Epidermal melanocyte (primary cell): ENCODE measurements around the gene PPDPF.
"Not testable (repeated sequence)": the region's sequence is repeated elsewhere in the genome, so short reads cannot be mapped to it uniquely, and the experiment has no call there.

Source experiments
- DNase-seq: peaks from one replicate; pipeline ENCODE4 v3.0.0; 2011; ENCODE audit warnings: low spot score; ENCODE audit not compliant: insufficient read length

Gene PPDPF

DNA sequence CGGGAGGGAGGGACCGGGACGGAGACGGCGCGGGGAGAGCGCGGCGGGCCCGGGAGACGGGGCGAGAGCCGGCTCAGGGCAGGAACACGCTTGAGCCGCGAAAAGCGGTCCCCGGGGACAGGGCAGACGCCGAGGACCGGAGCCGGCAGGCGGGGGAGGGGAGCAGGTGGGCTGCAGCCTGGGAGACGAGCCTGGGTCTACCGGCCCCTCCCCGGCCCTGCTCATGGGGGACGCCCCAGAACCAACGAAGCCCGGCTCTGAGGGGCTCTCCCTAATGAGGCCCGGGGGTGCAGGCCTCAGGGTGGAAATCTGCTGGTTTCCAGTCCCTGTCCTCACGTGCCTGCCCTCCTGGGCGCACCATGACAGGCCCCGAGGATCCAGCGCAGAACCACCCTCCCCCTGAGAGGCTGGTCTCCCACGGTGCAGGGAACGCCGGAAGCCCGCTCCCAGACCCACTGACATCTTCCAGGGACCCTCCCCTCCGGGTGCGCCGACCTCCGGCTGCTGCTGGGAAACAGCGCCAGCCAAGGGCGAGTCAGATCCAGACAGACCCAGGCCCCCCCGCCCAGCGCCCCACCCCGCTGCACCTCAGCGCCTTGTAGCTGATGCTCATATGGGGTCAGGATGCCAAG lies 21.1 kb upstream of the PPDPF start:
- peak; percentile 12 for DNase-seq

DNA sequence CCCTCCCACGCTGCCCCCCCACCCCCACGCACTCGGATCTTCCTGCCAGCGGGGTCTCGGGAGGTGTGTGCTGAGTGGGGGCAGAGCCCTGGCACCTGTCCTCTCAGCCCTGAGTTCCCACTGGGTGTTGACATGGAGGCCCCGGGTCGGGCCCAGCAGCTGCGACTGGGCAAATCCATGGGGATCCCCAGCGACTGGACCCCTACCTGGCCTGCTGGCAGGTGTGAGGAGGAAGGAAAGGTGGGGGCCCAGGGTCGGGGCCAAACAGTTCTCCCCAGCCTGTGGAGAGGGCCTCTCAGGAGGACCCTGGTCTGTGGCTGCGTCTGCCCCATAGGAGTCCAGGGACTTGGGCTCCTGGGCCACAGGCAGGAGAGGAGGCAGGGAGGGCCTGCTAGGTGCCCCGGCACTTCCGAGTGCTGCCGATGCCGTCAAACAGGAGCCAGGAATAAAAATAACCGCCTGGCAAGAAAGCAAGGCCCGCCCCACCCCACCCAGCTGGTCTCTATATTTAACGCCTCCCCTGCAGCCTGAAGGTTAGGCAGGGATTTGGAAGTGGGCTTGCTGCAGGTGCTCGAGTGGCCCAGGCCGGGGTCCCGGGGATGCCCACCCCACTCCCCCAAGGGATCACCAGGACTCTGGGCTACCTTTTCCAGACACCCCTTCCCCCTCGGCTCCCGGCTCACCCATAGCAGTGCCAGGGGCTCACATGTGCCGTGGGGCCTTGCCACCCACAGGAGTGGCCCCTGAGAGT lies 20.2 kb upstream of the PPDPF start:
- peak; percentile 8 for DNase-seq

DNA sequence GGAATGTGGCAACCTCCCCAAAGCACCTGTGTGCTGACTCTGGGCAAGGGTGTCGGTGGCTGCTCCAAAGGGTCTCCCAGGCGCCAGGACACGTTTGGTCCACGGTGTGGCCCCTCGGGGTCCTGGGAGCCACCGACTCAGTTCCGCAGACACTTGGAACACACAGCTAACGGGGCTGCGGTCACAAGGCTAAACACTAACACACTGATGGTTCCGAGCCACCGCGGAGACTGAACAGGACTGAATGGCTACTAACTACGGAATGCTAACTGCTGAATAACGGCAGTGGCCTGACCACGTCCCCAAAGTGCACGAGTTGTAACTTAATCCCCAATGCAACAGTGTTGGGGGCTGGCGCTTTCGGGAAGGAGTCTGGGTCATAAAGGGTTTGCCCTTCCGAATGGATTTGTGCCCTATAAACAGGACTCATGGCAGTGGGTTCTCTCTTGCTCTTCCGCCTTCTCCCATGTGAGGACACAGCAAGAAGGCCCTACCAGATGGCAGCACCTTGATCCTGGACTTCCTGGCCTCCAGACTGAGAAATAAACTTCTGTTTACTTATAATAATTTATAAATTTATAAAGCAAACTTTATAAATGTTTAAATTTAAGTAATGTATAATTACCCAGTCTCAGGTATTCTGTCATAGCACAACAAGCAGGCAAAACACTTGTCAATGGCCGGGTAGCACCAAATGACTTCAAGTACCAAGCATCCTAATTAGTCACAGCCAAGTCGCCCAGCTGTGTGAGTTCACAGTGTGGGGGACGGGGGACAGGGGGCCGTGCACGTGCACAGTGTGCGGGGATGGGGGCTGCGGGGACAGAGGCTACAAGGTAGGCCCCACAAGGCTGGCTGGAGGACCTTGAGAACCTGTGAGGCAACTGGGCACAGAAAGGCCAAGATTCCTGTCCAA lies 19.4 kb upstream of the PPDPF start:
- DNase-seq: peak; percentile 12

DNA sequence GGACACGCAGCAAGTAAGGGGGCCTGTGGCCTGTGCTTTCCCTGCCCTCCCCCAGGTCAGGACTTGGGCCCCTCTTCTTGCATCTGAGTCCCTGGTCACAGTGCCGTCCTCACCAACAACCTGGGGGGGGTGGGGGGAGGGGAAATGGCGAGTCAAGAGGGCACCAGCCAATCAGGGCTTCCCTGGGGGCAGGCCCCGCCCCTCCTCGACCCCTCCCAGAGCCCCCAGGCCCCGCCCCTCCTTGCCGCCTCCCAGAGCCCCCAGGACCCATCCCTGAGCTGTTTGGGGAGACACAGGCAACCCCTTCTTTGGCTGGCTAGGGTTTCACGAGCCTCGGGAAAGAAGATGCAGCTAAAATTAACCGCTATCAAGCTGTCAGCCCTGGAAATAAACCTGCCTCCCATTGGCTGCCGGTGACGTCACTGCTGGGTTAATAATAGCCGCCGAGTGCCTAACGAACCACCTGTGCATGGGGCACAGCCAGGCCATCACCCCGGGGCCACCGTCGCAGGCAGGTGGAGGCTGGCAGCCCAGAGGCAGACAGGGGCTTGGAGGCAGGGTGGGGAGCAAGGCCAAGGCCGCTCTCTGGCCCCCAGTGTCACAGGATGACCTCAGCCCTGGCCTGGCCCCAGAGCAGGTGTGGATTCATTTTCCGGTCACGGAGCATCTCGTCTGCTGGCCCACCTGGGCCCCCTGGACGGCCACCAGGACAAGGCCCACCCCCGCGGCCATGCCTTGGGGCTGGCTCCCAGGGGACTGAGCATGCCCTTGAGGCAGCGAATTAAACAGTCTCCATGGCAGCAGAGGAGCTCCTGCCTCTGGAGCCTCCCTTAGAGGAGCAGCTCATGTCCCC lies 18.5 kb upstream of the PPDPF start:
- peak; percentile 13 for DNase-seq

DNA sequence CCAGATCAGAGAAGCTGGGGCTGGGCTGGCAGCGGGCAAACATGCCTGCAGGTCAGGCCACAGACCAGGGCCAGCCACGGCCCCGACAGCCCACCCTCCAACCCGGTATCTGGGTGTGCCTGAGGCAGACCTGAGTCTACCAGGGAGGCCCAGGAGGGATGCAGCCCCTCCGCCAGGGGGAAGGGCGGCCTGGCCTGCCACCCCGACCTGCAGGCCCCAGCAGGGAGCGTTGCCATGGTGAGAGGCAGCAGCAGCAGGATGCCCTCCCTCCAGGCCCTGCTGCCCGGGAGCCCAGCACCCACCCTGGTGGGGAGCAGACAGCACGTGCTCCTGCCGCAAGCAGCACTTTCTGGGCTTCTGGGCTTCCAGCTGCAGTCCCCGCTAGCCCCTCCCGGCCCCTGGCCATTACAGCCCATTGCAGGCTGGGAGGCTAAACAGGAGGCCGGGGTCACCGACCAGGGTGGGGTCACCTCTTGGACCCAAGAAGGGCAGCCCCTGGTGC lies 17.8 kb upstream of the PPDPF start:
- peak; percentile 15 for DNase-seq

DNA sequence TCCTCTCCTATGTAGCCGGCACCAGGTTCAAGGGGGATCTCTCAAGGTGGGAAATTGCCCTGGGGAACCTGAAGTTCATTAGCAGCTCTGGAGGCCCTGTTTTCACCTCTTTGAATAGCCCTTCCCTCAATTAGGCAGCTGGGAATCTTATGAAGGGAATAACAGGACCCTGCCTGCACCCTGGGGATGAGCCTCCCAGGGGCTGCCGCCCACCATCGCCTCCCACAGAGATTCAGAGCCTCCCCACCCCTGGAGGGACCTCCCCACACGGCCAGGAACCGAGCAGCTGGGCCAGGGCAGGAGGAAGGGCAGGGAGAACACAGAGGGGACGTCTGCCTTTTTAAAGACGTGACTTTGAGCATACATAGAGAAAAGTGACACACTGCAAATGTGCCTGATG lies 17.0 kb upstream of the PPDPF start:
- peak; percentile 14 for DNase-seq

DNA sequence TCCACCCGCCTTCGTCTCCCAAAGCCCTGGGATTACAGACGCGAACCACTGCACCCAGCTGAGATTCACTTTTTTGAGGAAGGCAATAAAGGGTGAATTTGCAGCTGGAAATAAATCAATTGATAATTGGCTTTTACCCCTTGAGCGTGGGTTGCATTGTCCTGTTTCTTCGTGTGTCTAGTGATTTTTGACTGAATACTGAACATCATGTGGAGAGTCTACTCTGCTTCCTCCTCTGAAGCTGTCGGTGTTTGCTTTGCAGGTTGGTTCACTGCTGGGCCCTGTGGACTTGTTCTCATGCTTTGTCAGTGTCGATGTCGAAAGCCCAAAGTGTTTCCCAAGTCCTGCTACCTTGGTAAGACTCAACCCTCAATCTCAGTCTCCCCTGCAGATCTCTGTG lies 15.9 kb upstream of the PPDPF start:
- DNase-seq: peak; percentile 8

DNA sequence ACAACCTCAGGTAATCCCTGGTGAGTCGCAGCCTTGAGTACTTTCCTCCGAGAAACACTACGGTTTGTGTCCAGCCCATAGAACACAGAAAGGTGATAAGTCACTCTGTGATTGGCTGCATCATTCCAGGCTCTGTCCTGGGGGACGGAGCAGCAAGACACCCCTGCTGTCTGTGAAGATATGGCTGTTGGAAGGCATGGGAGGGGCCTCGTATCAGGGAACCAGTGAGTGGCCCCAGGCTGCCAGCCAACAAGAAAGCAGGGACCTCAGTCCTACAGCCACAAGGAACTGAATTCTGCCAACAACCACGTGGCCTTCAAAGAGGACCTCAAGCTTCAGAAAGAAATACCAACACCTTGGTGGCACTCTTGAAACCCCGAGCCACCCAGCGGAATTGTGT lies 15.3 kb upstream of the PPDPF start:
- DNase-seq: no peak

DNA sequence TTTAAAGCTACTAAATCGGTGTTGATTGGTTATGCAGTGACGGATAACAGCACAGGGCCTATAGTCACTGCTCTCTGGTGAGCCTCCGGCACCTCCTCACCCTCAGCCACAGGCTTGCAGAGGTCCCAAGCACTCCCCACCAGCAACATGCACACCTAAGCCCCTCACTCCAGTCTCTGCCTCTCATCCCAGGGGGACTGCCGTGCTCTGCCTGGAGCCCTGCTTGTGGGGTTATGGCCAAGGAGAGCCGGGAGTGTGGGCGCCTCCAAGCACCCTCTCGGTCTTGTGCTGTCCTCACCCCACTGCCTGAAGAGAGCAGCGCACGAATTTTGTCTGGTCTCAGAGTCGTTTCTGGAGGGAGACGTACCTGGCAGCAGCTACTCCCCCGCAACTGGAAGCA lies 14.8 kb upstream of the PPDPF start:
- DNase-seq: no peak

DNA sequence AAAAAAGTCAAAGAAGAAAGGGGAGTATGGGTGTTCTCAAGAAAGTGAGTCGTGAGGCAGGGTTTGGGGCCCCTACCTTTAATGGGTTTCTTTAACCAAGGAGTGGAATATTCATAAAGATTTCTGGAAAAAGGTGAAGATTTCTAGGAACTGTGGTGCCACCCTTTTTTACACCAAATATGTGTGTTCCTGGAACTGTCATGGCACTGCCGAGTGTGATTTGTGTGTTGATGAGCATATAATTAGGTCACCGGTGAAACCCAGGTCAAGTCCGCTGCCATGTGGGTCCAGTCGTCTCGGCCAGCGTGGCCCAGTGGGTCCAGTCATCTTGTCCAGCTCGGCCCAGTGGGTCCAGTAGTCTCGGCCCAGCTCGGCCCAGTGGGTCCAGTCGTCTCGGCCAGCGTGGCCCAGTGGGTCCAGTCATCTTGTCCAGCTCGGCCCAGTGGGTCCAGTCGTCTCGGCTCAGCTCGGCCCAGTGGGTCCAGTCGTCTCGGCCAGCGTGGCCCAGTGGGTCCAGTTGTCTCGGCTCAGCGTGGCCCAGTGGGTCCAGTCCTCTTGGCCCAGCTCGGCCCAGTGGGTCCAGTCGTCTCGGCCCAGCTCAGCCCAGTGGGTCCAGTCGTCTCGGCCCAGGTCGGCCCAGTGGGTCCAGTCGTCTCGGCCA lies 13.4 kb upstream of the PPDPF start:
- DNase-seq: no peak

DNA sequence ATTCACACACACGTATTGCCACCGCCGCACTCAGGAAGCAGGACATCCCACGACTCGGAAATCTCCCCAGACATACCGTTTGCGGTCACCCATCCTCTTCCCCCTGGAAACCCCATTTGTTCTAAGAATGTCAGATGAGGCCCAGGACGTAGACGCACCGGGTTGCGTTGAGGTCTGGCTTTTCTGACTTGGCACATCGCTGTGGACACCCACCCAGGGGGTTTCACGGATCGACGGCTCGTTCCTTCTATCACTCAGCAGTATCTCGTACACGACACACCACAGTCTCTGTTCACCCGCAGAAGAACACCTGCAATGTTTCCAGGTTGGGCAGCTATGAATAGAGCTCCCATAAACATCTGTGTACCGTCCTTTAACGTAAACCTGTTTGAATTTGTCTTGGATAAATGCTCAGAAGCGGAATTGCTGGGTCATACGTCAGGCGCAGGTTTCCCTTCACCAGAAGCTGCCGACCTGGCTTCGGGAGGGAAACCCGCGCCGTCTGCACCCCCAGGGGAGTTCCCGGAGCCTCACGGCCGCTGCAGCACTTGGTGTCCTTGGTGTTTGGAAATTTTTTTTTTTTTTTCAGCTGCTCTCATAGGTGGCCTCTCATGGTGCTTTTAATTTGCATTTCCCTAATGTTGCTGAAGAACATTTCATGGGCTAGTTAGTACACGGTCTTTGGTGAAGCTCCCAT lies 12.3 kb upstream of the PPDPF start:
- no peak for DNase-seq

DNA sequence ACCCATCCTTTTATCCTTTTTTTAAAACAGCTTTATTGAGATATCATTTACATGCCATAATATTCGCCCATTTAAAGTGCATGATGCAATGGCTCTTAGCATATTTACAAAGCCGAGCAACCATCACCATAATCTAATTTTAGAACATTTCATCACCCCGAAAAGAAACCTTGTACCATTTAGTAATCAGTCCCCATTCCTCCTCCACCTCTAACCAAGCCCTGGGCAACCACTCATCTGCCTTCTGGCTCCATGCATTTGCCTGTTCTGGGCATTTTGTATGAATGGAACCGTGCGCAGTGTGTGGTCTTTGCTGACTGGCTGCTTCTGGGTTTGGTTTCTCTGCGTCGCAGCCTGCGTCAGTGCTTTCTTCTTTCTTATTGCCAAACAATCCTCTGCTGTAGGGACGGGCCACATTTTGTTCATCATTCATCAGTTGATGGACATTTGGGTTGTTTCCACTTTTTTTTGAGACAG lies 11.4 kb upstream of the PPDPF start:
- DNase-seq: no peak

DNA sequence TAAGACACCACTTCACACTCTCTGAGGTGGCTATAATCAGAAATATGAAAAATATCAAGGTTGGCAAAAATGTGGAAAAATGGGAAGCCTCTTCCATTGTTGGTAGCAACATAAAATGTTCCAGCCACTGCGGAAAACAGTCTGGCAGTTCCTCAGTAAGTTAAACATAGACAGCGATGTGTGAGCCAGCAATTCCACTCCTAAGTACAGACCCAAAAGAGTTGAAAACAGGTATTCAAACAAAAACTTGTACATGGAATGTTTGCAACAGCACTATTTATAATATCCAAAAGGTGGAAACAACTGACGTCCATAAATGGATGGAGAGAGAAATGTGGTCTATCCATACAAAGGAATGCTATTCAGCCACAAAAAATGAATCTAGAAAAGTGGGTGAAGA lies 7.4 kb upstream of the PPDPF start:
- DNase-seq: no peak

DNA sequence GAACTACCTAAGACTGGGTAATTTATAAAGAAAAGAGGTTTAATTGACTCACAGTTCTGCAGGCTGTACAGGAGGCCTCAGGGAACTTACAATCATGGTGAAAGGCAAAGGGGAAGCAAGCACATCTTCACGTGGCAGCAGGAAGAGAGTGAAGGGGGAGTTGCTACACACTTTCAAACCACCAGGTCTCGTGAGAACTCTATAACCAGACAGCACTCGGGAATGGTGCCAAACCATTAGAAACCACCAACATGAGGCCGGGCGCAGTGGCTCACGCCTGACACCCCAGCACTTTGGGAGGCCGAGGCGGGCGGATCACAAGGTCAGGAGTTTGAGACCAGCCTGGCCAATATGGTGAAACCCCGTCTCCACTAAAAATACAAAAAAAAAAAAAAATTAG lies 6.0 kb upstream of the PPDPF start:
- DNase-seq: not testable (repeated sequence)

DNA sequence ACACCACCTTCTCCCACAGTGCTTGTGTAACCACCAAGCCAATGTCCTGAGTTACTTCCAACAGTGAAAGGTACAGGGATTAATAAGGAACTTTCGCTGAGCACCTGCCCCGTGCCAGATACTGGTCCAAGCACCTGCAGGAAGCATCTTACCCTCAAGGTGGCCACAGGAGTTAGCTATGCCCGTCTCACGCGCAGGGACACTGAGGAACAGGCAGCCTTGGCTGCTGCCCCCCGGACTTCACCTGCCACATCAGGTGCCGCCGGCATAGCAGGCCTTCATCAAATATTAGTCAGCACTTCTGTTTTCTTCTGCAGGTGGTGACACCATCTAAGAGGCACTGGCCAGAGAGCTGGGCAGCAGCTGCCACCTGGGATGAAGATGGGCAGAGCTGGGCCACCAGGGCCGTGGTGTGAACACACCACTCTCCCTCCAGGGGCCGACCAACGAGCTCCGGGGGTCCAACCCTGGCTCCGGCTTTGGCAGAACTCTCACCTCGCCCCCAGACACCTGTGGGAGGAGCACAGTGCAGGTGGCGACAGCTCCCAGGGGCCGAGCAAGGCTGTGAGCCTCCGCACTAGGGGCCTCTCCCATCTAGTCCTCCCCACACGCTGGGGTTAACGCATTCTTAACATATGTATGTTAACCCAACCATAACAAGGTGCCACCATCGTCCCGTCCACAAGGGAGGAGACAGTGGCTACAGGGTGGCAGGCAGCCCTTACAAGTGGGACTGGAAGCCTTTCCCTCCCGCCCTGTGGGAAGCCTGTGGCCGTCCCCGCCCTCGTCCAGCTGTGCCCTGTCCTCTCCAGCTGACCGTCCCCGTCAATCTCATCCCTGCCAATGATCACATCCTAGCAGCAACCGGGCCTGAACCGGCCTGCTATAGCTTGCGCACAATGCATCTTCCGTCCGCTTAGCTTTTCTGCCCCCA lies 2.9 kb upstream of the PPDPF start:
- peak; percentile 14 for DNase-seq

DNA sequence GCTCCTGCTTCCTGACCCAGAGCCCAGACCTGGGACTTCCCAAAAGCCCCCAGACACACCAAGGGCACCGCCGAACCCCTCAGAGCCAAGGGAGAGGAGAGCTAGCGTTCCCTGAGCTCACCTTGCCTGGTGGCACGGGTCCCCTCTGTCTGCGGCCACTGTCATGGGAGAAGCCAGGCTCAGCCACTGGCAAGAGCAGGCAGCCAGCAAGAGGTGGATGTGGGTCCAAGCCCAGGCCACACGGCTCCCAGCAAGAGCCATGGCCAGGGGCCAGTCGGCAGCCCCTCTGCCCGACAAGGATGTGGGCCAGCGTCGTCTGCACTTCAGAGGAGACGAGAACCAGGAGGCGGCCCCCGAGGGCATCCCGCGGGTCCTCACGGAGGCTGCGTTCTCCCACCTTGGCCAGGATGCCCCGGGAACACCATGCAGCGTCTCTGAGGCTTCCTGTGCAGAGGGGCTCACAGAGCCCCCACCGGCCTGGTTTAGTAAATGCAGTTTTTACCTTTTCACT lies 2.2 kb upstream of the PPDPF start:
- peak; percentile 4 for DNase-seq

DNA sequence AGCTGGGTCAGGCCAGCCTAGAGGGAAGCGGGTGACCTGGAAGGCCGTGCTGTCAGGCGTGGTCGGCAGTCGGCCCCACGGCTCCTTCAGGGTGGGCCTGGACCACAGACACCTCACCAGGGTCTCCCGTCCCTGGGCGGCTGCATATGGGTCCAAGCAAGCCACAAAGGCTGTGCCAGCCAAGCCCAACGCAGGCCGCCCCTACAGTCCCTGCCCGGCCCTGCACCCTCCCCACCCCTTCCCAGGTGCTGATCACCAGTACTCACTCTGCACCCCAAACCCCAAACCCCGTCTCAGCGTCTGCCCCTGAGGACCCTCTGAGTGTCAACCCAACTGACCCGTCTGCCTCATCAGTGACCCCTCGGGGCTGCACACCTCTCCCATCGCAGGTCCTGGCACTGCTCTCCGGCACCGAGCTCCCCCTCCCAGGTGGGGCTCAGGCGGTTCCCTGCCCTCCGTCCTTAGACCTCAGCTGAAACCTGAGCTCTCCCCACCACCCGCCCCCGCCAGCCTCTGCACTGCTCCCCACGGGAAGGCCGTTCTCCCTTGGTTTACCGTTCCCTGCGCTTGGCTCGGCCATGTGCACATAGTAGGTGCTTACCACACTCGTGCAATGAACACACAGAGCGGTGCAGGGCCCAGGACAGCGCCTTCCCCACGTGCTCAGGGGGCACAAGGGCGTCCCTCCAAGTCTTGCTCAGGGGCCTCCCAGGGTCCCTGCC lies 1.5 kb upstream of the PPDPF start:
- DNase-seq: peak; percentile 4
